NCI-H446 treated with DMSO at 0.1 percent for 48 hours (cell line): Measurements from ENCODE around the gene INPPL1.

Experiments used
- DNase-seq: peaks from one replicate; lab custom pipeline; 2025; lab: John Stamatoyannopoulos, UW

The INPPL1 gene

GRCh38 chr11:72280726-72281315 is 56.3 kb downstream of the INPPL1 start:
- no peak for DNase-seq

GRCh38 chr11:72283947-72284346 is 59.4 kb downstream of the INPPL1 start:
- no peak for DNase-seq

- DNase-seq = no peak
These were observed 62.7 kb downstream of the INPPL1 start for GRCh38 chr11:72287293-72287692.
